HepG2 (cell line): ENCODE measurements around the gene BMP2K. TPM values are rescaled to one million over a fixed set of nuclear protein-coding genes. Genes with fewer than 3 reads are reported as not detected.

Source experiments
- ATAC-seq: fragments of 200-7000 bp; cut with Tn5 transposase; 3 replicates; pipeline ENCODE4 v1.9.1; 2020; ENCODE audit warnings: mild to moderate bottlenecking, moderate library complexity
- BruUV-seq: library from RNA; stranded (reverse); fragments of 400-500 nt; replicated peaks from 2 replicates; lab custom pipeline; 2021; lab: Mats Ljungman, UMichigan
- CTCF ChIA-PET: fragments of 300-600 bp; formaldehyde crosslinking; extraction: SDS; loops from one replicate; lab custom pipeline; 2021; ENCODE audit warnings: low total read pairs, inconsistent platforms, low intra/inter-chr PET ratio; lab: Yijun Ruan, JAX
- POLR2A ChIA-PET: fragments of 350-600 bp; sonication (Branson Sonifier 250); formaldehyde crosslinking; loops from one replicate; lab custom pipeline; 2020; ENCODE audit warnings: antibody characterized with exemption, inconsistent platforms; lab: Yijun Ruan, JAX
- DNase-seq: peaks from one replicate; pipeline ENCODE4 v3.0.0-alpha.2; 2015; ENCODE audit warnings: low spot score
- FAIRE-seq: peaks from 3 replicates; lab custom pipeline; 2011; peaks lifted over from hg19 to GRCh38; lab: Jason Lieb, UNC
- H2AFZ ChIP-seq: one replicate; pipeline ENCODE4 v1.6.1; 2011; ENCODE audit warnings: low read length, inconsistent platforms
- H3K27ac ChIP-seq: fragments of 300-600 bp; 3 replicates; pipeline ENCODE4 v1.8.0; 2011; ENCODE audit warnings: mixed run types, mild to moderate bottlenecking, mixed read lengths, low read length, inconsistent platforms; ENCODE audit not compliant: insufficient read depth; ENCODE audit errors: extremely low read length
- H3K27me3 ChIP-seq, 2 experiments: fragments of 200-600 bp in 1 of 2; 2 replicates in 1 of 2; 3 replicates in 1 of 2; pipeline versions ENCODE4 v1.6.0 to v1.8.0; 2011; ENCODE audit warnings: low read length in 2 of 2, mild to moderate bottlenecking in 2 of 2, moderate library complexity in 2 of 2, inconsistent platforms in 1 of 2; ENCODE audit not compliant: insufficient read depth in 2 of 2, control insufficient read depth in 1 of 2
- H3K36me3 ChIP-seq, 2 experiments: fragments of 200-600 bp in 1 of 2; replicated peaks in 1 of 2; 2 replicates in 1 of 2; 3 replicates in 1 of 2; pipeline versions ENCODE4 v1.5.1 to v1.8.0; 2011; ENCODE audit warnings: low read length in 2 of 2, inconsistent platforms in 1 of 2; ENCODE audit not compliant: insufficient read depth in 2 of 2, control insufficient read depth in 1 of 2
- H3K4me1 ChIP-seq: 2 replicates; pipeline ENCODE4 v1.5.1; 2012; ENCODE audit warnings: low read length, inconsistent platforms; ENCODE audit not compliant: insufficient read depth
- H3K4me2 ChIP-seq: 2 replicates; pipeline ENCODE4 v1.6.0; 2011; ENCODE audit warnings: low read depth, low read length, inconsistent platforms
- H3K4me3 ChIP-seq, 3 experiments: fragments of 200-600 bp in 1 of 3; sonication (generic), shearing (Covaris generic) in 1 of 3; replicated peaks in 1 of 3; 2 replicates each; pipeline ENCODE4 v1.5.1; 2011 to 2016; ENCODE audit warnings: low read length in 3 of 3, inconsistent platforms in 2 of 3, low read depth in 2 of 3, mild to moderate bottlenecking in 2 of 3, control low read depth in 1 of 3, mixed read lengths in 1 of 3; ENCODE audit not compliant: insufficient read depth in 1 of 3
- H3K79me2 ChIP-seq: one replicate; pipeline ENCODE4 v1.6.1; 2011; ENCODE audit warnings: low read length, inconsistent platforms; ENCODE audit not compliant: insufficient read depth
- H3K9ac ChIP-seq: 2 replicates; pipeline ENCODE4 v1.6.0; 2011; ENCODE audit warnings: mild to moderate bottlenecking, low read depth, low read length, inconsistent platforms; ENCODE audit not compliant: insufficient read depth
- H3K9me3 ChIP-seq: 2 replicates; pipeline ENCODE4 v1.5.1; 2012; ENCODE audit warnings: mild to moderate bottlenecking, low read length
- H4K20me1 ChIP-seq: 2 replicates; pipeline ENCODE4 v1.6.0; 2011; ENCODE audit warnings: inconsistent platforms, mild to moderate bottlenecking, low read length, moderate library complexity; ENCODE audit not compliant: insufficient read depth
- JARID2 ChIP-seq: sonication (generic); formaldehyde crosslinking; IDR thresholded peaks from 2 replicates; pipeline ENCODE4 v1.8.1; 2023; ENCODE audit warnings: missing genetic modification reagents, inconsistent platforms; ENCODE audit not compliant: insufficient replicate concordance
- MTA3 ChIP-seq: sonication (generic); formaldehyde crosslinking; IDR thresholded peaks from 2 replicates; pipeline ENCODE4 v1.4.0; 2020; ENCODE audit warnings: missing genetic modification reagents
- NBN ChIP-seq: fragments of 450-650 bp; conservative IDR thresholded peaks from 2 replicates; pipeline ENCODE4 v1.6.1; 2017
- NFIC ChIP-seq: IDR thresholded peaks from 2 replicates; pipeline ENCODE4 v1.6.1; 2012; ENCODE audit warnings: mild to moderate bottlenecking, low read length, inconsistent platforms
- ZNF557 ChIP-seq: sonication (generic); formaldehyde crosslinking; IDR thresholded peaks from 2 replicates; pipeline ENCODE4 v1.4.0; 2020; ENCODE audit warnings: missing genetic modification reagents
- ZNF614 ChIP-seq: IDR thresholded peaks from 2 replicates; pipeline ENCODE4 v1.6.1; 2018; ENCODE audit warnings: missing biosample characterization, missing genetic modification reagents, inconsistent platforms, borderline replicate concordance
- ZNF841 ChIP-seq: sonication (generic); formaldehyde crosslinking; IDR thresholded peaks from 2 replicates; pipeline ENCODE4 v1.8.1; 2023; ENCODE audit warnings: missing genetic modification reagents, borderline replicate concordance
- WGBS: methylation state at CpG from one replicate; pipeline ENCODE4 v1.1.6; 2017; ENCODE audit warnings: low lambda C conversion rate; 5-methylcytosine and 5-hydroxymethylcytosine counted together
- in situ Hi-C: cut with HindIII; loops from 2 replicates; pipeline ENCODE4 v1.10.0; 2017; ENCODE audit warnings: low pct_unique_long_range_greater_than_20kb; ENCODE audit not compliant: extremely low pct_ligation_motif_present
- intact Hi-C: fragments of 100-400 bp; cut with micrococcal nuclease; formaldehyde crosslinking; loops from one replicate; pipeline ENCODE4 v1.10.0; 2022; ENCODE audit not compliant: unreplicated experiment
- polyA plus RNA-seq, 8 experiments: library from polyadenylated mRNA; depleted of rRNA in 3 of 8; stranded (reverse) in 7 of 8; unstranded in 1 of 8; fragments of >200 nt; fragmentation: Illumina TruSeq in 4 of 8; extraction: Trizol in 4 of 8; gene quantifications; 2 replicates each; pipeline versions ENCODE4 v1.2.1 to v1.2.3, GENCODE V29; 2011 to 2016; ENCODE audit warnings: low read depth in 4 of 8, missing spikeins in 1 of 8, mixed read lengths in 1 of 8; ENCODE audit not compliant: insufficient read depth in 1 of 8
- total RNA-seq, 5 experiments: library from RNA; depleted of rRNA; stranded (reverse); fragments of >200 nt; fragmentation: Illumina TruSeq; extraction: Trizol; gene quantifications; 2 replicates each; pipeline ENCODE4 v1.2.3, GENCODE V29; 2016; ENCODE audit warnings: low read depth in 1 of 5
- TF ChIP-seq, protein P1 (sequence below): sonication (generic); formaldehyde crosslinking; IDR thresholded peaks from 2 replicates; pipeline ENCODE4 v1.5.0; 2020; ENCODE audit warnings: mild to moderate bottlenecking, missing genetic modification reagents, borderline replicate concordance
- TF ChIP-seq, protein P2 (sequence below): IDR thresholded peaks from 2 replicates; pipeline ENCODE4 v1.6.1; 2016; ENCODE audit warnings: low read depth
- TF ChIP-seq, protein P3 (sequence below): IDR thresholded peaks from 2 replicates; pipeline ENCODE4 v1.6.1; 2016; ENCODE audit warnings: low read depth, missing genetic modification reagents, missing compliant biosample characterization

Gene BMP2K
- total and polyA plus RNA-seq, 2 of the 13 experiments (the other 11 are each of a cell fraction or from before 2014, with no cell fraction given), result 8.6 to 15.2 TPM

DNA sequence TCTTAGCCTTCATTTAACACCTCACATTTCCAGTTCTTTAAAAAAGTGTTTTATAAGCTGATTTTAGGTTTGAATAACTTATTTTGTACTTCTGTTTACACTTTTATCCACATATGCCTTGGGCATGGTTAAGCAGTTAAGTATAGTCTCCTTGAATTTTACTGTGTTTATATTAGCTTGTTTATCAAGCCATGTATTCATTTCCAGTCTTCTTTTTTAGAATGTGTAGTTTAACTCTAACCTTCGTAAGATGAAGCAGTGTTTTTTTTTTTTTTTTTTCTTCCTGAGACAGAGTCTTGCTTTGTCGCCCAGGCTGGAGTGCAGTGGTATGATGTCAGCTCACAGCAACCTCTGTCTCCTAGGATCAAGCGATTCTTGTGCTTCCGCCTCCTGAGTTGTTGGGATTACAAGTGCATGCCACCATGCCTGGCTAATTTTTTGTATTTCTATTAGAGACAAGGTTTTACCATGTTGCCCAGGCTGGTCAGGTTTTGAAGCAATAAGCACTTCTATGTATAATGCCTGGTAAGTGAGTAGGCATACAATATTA lies 42.5 kb downstream of the BMP2K start:
- Histone ChIP-seq H4K20me1 (no peaks in the 10 kb centered on the region), H3K36me3 (no peaks in the 10 kb centered on the region), H2AFZ (no peak overlapping the region), H3K9me3 (no peaks in the 10 kb centered on the region), H3K4me1 (no peaks in the 10 kb centered on the region), H3K27ac (no peak overlapping the region), H3K27me3 (no peaks in the 10 kb centered on the region), H3K9ac (no peak overlapping the region), H3K79me2 (peaks cover 1% of the 10 kb centered on the region), H3K4me2 (no peak overlapping the region), H3K4me3 (no peak overlapping the region)
- 98% methylated on average over 4 of the region's 4 CpGs for WGBS
- CTCF ChIA-PET, result no interaction called here
- DNase-seq (no peak), ATAC-seq (no peak), FAIRE-seq (no peak)
- BruUV-seq, result no TSS peak
- intact Hi-C loops, result no loop called here
- POLR2A ChIA-PET, result no interaction called here
- in situ Hi-C loops, result no loop called here
- no peak for TF ChIP-seq JARID2
- TF ChIP-seq, protein P1, sequence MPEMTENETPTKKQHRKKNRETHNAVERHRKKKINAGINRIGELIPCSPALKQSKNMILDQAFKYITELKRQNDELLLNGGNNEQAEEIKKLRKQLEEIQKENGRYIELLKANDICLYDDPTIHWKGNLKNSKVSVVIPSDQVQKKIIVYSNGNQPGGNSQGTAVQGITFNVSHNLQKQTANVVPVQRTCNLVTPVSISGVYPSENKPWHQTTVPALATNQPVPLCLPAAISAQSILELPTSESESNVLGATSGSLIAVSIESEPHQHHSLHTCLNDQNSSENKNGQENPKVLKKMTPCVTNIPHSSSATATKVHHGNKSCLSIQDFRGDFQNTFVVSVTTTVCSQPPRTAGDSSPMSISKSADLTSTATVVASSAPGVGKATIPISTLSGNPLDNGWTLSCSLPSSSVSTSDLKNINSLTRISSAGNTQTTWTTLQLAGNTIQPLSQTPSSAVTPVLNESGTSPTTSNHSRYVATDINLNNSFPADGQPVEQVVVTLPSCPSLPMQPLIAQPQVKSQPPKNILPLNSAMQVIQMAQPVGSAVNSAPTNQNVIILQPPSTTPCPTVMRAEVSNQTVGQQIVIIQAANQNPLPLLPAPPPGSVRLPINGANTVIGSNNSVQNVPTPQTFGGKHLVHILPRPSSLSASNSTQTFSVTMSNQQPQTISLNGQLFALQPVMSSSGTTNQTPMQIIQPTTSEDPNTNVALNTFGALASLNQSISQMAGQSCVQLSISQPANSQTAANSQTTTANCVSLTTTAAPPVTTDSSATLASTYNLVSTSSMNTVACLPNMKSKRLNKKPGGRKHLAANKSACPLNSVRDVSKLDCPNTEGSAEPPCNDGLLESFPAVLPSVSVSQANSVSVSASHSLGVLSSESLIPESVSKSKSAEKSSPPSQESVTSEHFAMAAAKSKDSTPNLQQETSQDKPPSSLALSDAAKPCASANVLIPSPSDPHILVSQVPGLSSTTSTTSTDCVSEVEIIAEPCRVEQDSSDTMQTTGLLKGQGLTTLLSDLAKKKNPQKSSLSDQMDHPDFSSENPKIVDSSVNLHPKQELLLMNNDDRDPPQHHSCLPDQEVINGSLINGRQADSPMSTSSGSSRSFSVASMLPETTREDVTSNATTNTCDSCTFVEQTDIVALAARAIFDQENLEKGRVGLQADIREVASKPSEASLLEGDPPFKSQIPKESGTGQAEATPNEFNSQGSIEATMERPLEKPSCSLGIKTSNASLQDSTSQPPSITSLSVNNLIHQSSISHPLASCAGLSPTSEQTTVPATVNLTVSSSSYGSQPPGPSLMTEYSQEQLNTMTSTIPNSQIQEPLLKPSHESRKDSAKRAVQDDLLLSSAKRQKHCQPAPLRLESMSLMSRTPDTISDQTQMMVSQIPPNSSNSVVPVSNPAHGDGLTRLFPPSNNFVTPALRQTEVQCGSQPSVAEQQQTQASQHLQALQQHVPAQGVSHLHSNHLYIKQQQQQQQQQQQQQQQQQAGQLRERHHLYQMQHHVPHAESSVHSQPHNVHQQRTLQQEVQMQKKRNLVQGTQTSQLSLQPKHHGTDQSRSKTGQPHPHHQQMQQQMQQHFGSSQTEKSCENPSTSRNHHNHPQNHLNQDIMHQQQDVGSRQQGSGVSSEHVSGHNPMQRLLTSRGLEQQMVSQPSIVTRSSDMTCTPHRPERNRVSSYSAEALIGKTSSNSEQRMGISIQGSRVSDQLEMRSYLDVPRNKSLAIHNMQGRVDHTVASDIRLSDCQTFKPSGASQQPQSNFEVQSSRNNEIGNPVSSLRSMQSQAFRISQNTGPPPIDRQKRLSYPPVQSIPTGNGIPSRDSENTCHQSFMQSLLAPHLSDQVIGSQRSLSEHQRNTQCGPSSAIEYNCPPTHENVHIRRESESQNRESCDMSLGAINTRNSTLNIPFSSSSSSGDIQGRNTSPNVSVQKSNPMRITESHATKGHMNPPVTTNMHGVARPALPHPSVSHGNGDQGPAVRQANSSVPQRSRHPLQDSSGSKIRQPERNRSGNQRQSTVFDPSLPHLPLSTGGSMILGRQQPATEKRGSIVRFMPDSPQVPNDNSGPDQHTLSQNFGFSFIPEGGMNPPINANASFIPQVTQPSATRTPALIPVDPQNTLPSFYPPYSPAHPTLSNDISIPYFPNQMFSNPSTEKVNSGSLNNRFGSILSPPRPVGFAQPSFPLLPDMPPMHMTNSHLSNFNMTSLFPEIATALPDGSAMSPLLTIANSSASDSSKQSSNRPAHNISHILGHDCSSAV (CRISPR knock-in tag), result no peak
- no peak for TF ChIP-seq ZNF841
- no peak for TF ChIP-seq NFIC
- TF ChIP-seq, protein P2, sequence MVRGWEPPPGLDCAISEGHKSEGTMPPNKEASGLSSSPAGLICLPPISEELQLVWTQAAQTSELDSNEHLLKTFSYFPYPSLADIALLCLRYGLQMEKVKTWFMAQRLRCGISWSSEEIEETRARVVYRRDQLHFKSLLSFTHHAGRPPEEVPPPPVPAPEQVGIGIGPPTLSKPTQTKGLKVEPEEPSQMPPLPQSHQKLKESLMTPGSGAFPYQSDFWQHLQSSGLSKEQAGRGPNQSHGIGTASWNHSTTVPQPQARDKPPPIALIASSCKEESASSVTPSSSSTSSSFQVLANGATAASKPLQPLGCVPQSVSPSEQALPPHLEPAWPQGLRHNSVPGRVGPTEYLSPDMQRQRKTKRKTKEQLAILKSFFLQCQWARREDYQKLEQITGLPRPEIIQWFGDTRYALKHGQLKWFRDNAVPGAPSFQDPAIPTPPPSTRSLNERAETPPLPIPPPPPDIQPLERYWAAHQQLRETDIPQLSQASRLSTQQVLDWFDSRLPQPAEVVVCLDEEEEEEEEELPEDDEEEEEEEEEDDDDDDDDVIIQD, result no peak
- no peak for TF ChIP-seq ZNF557
- no peak for TF ChIP-seq ZNF614
- TF ChIP-seq, protein P3, sequence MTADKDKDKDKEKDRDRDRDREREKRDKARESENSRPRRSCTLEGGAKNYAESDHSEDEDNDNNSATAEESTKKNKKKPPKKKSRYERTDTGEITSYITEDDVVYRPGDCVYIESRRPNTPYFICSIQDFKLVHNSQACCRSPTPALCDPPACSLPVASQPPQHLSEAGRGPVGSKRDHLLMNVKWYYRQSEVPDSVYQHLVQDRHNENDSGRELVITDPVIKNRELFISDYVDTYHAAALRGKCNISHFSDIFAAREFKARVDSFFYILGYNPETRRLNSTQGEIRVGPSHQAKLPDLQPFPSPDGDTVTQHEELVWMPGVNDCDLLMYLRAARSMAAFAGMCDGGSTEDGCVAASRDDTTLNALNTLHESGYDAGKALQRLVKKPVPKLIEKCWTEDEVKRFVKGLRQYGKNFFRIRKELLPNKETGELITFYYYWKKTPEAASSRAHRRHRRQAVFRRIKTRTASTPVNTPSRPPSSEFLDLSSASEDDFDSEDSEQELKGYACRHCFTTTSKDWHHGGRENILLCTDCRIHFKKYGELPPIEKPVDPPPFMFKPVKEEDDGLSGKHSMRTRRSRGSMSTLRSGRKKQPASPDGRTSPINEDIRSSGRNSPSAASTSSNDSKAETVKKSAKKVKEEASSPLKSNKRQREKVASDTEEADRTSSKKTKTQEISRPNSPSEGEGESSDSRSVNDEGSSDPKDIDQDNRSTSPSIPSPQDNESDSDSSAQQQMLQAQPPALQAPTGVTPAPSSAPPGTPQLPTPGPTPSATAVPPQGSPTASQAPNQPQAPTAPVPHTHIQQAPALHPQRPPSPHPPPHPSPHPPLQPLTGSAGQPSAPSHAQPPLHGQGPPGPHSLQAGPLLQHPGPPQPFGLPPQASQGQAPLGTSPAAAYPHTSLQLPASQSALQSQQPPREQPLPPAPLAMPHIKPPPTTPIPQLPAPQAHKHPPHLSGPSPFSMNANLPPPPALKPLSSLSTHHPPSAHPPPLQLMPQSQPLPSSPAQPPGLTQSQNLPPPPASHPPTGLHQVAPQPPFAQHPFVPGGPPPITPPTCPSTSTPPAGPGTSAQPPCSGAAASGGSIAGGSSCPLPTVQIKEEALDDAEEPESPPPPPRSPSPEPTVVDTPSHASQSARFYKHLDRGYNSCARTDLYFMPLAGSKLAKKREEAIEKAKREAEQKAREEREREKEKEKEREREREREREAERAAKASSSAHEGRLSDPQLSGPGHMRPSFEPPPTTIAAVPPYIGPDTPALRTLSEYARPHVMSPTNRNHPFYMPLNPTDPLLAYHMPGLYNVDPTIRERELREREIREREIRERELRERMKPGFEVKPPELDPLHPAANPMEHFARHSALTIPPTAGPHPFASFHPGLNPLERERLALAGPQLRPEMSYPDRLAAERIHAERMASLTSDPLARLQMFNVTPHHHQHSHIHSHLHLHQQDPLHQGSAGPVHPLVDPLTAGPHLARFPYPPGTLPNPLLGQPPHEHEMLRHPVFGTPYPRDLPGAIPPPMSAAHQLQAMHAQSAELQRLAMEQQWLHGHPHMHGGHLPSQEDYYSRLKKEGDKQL (CRISPR knock-in tag), result no peak
- no peak for TF ChIP-seq MTA3 (CRISPR knock-in tag)
- TF ChIP-seq NBN, result no peak
